Chondrocyte (in vitro differentiated cells): ENCODE results near the gene LIPC. TPM values are rescaled to one million over a fixed set of nuclear protein-coding genes. Genes with fewer than 3 reads are reported as not detected.

Experiments used
- DNase-seq: peaks from one replicate; pipeline ENCODE4 v3.0.0; 2021; ENCODE audit warnings: mixed read lengths, low spot score
- H3K27ac Mint-ChIP-seq: one replicate; pipeline ENCODE4 v1.8.0; 2021; ENCODE audit warnings: mild to moderate bottlenecking, moderate library complexity, mixed read lengths; ENCODE audit not compliant: unreplicated experiment
- H3K27me3 Mint-ChIP-seq: 2 replicates; pipeline ENCODE4 v1.8.0; 2021; ENCODE audit warnings: low read depth, mixed read lengths
- H3K36me3 Mint-ChIP-seq: 2 replicates; pipeline ENCODE4 v1.8.0; 2021; ENCODE audit warnings: low read depth, mixed read lengths
- H3K4me1 Mint-ChIP-seq: 2 replicates; pipeline ENCODE4 v1.8.0; 2021; ENCODE audit warnings: low read depth, mild to moderate bottlenecking, mixed read lengths
- H3K4me3 Mint-ChIP-seq: one replicate; pipeline ENCODE4 v1.8.0; 2021; ENCODE audit warnings: mild to moderate bottlenecking, moderate library complexity, mixed read lengths; ENCODE audit not compliant: unreplicated experiment
- H3K9me3 Mint-ChIP-seq: 2 replicates; pipeline ENCODE4 v1.8.0; 2021; ENCODE audit warnings: low read depth, mixed read lengths
- total RNA-seq: library from RNA; stranded (reverse); gene quantifications from 3 replicates; pipeline ENCODE4 v1.2.1, GENCODE V29; 2021
- TF ChIP-seq, protein P1 (sequence below): fragments of 200-600 bp; sonication (generic); IDR thresholded peaks from 2 replicates; pipeline ENCODE4 v1.5.0; 2021; ENCODE audit warnings: antibody characterized with exemption, mild to moderate bottlenecking, moderate library complexity

Gene LIPC
- total RNA-seq, 1 donor from 2014 or later: not detected

DNA sequence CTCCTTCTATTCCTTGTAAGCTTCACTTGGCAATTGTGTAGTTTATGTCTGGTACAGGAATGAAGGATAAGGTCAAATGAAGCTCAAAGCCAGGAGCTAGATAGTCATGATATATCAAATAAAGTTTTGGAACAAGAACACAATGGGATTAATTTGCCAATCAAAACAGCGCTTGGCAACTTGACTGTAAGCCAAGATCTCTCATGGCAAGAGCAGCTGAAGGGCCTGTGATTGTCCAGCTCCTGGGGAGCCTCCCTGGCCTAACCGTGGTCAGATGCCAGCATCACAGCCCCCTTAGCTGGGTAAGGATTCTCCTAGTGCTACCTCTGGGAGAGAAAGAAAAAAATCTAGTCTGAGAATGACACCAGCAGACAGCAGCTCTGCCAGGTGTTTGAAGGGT, 97.2 kb downstream of the LIPC start:
- H3K27me3 Mint-ChIP-seq: no peaks in the 10 kb centered on the region
- H3K4me1 Mint-ChIP-seq: peaks cover 31% of the 10 kb centered on the region
- no peaks in the 10 kb centered on the region for H3K36me3 Mint-ChIP-seq
- H3K9me3 Mint-ChIP-seq: no peaks in the 10 kb centered on the region
- DNase-seq: no peak
- peak overlapping the region; percentile 10 for H3K27ac Mint-ChIP-seq
- TF ChIP-seq, protein P1, sequence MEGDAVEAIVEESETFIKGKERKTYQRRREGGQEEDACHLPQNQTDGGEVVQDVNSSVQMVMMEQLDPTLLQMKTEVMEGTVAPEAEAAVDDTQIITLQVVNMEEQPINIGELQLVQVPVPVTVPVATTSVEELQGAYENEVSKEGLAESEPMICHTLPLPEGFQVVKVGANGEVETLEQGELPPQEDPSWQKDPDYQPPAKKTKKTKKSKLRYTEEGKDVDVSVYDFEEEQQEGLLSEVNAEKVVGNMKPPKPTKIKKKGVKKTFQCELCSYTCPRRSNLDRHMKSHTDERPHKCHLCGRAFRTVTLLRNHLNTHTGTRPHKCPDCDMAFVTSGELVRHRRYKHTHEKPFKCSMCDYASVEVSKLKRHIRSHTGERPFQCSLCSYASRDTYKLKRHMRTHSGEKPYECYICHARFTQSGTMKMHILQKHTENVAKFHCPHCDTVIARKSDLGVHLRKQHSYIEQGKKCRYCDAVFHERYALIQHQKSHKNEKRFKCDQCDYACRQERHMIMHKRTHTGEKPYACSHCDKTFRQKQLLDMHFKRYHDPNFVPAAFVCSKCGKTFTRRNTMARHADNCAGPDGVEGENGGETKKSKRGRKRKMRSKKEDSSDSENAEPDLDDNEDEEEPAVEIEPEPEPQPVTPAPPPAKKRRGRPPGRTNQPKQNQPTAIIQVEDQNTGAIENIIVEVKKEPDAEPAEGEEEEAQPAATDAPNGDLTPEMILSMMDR: no peak
- H3K4me3 Mint-ChIP-seq: no peak overlapping the region

DNA sequence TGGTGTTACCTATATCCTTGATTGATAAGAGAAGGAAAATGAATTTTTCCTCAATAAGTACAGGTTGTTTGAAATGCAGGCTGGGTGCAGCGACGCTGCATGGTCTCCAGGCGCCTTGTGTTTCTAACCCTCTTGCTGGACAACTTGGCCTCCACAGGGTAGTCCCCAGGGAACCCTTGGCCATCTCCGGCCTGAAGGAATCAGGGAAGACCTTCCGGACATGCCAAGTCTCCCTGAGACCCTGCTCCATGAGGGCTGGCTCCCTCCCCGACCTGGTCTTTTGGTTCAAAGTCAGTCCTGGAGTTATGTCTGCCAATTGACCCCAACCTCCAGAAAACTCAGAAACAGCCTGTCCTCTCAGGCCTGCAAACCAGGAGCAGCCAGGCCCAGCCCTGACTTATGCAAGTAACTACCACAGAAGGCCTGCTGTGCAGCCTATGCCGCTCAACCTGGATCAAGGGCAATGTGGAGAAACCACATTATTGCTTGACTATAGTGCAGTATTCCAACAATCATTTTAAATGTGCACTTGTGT, 98.3 kb downstream of the LIPC start:
- no peaks in the 10 kb centered on the region for H3K36me3 Mint-ChIP-seq
- H3K4me3 Mint-ChIP-seq: no peak overlapping the region
- TF ChIP-seq, protein P1: no peak
- H3K9me3 Mint-ChIP-seq: no peaks in the 10 kb centered on the region
- H3K4me1 Mint-ChIP-seq: peaks cover 33% of the 10 kb centered on the region
- DNase-seq: peak; percentile 75
- no peaks in the 10 kb centered on the region for H3K27me3 Mint-ChIP-seq
- no peak overlapping the region for H3K27ac Mint-ChIP-seq

DNA sequence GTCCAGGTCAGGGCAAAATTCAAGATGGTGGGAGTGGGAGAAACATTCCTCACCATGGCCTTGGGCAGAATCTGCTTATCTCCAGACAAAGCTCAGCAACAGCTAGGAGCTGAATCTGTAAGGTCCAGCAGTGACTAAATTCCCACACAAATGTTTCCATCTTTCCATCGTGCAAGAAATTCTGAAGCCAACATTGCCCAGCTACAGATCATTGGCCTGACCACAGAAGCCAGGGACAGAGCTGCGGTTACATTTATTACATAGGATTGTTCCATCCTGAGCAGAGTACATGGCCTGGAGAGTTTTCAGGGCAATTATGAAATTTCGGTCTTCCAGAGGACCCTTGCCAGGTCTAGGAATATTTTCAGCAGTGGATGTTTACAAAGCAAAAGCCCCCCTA, 100.3 kb downstream of the LIPC start:
- Mint-ChIP-seq H3K36me3 (no peaks in the 10 kb centered on the region), H3K4me1 (peaks cover 33% of the 10 kb centered on the region), H3K27ac (no peak overlapping the region), H3K27me3 (no peaks in the 10 kb centered on the region), H3K4me3 (no peak overlapping the region), H3K9me3 (no peaks in the 10 kb centered on the region)
- DNase-seq: no peak
- TF ChIP-seq, protein P1: no peak

DNA sequence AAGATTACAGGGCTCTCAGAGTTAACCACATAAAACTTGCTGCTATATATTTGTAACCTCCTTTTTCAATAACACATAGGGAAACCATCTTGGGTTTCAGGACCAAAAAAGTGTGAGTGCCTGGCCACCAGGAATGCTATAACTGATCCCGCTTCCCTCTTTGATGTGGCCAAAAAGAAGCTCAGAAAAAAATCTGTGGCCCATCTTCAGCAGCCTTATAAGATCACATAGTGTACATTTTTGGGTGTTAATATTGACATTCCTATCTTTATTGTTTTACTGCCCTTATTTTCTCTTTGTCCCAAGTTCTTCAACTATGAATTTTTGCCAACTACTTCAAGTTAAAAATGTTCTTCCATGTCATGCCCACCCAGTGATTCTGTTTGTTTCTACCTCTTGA, 102.8 kb downstream of the LIPC start:
- DNase-seq: no peak
- H3K36me3 Mint-ChIP-seq: no peaks in the 10 kb centered on the region
- H3K4me1 Mint-ChIP-seq: peaks cover 12% of the 10 kb centered on the region
- TF ChIP-seq, protein P1: no peak
- no peak overlapping the region for H3K4me3 Mint-ChIP-seq
- no peak overlapping the region for H3K27ac Mint-ChIP-seq
- no peaks in the 10 kb centered on the region for H3K27me3 Mint-ChIP-seq
- no peaks in the 10 kb centered on the region for H3K9me3 Mint-ChIP-seq

DNA sequence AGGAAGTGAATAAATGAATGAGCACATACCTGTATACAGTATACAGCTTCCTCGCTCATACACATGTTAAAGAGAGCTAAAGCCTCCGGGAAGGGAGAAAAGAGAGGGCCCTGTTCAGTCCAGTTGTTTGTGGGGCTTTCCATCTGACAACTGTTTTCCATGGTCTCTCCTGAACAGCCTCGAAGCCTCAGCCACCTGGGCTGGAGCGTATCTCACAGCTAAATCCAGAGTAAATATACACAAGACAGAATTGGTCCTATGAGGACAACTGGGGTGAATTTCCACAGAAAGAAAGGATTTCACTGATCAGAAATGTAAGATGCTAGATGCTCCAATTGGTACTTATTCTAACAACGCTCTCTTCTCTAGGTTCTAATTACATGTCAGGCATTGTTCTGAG, 103.5 kb downstream of the LIPC start:
- Mint-ChIP-seq H3K27ac (no peak overlapping the region), H3K4me3 (no peak overlapping the region), H3K27me3 (no peaks in the 10 kb centered on the region), H3K4me1 (peaks cover 12% of the 10 kb centered on the region), H3K36me3 (no peaks in the 10 kb centered on the region), H3K9me3 (no peaks in the 10 kb centered on the region)
- TF ChIP-seq, protein P1: no peak
- no peak for DNase-seq
